Liver (tissue), 3 donors: ENCODE results near the gene MTHFD1L.

Experiments
- CTCF ChIP-seq: fragments of 150-350 bp; IDR thresholded peaks from 2 replicates; pipeline ENCODE4 v1.5.1; 2017; ENCODE audit warnings: improper control_type of control experiment, low read depth, low read length; ENCODE audit not compliant: missing input control
- EGR1 ChIP-seq, 2 donors: IDR thresholded peaks; 2 replicates each; pipeline ENCODE4 v1.6.1; 2016 to 2018; ENCODE audit warnings: antibody characterized with exemption in 2 of 2, low read depth in 2 of 2
- FOXA1 ChIP-seq: IDR thresholded peaks from 2 replicates; pipeline ENCODE4 v1.6.1; 2016; ENCODE audit warnings: antibody characterized with exemption
- GABPA ChIP-seq, 2 donors: IDR thresholded peaks in 1 of 2; conservative IDR thresholded peaks in 1 of 2; 2 replicates each; pipeline ENCODE4 v1.6.1; 2016; ENCODE audit warnings: antibody characterized with exemption in 2 of 2, mild to moderate bottlenecking in 1 of 2, moderate library complexity in 1 of 2
- HNF4A ChIP-seq, 2 donors: conservative IDR thresholded peaks; 2 replicates each; pipeline ENCODE4 v1.6.1; 2016; ENCODE audit warnings: antibody characterized with exemption in 2 of 2, mild to moderate bottlenecking in 2 of 2
- JUND ChIP-seq, 2 donors: IDR thresholded peaks; 2 replicates each; pipeline ENCODE4 v1.6.1; 2016; ENCODE audit warnings: antibody characterized with exemption in 2 of 2
- RAD21 ChIP-seq, 2 donors: IDR thresholded peaks; 2 replicates each; pipeline ENCODE4 v1.6.1; 2016; ENCODE audit warnings: antibody characterized with exemption in 2 of 2, mild to moderate bottlenecking in 2 of 2
- REST ChIP-seq: IDR thresholded peaks from 2 replicates; pipeline ENCODE4 v1.6.1; 2016; ENCODE audit warnings: antibody characterized with exemption, mild to moderate bottlenecking
- RXRA ChIP-seq, 2 donors: IDR thresholded peaks; 2 replicates each; pipeline ENCODE4 v1.6.1; 2017 to 2018; ENCODE audit warnings: antibody characterized with exemption in 2 of 2, mild to moderate bottlenecking in 1 of 2
- SP1 ChIP-seq: IDR thresholded peaks from 2 replicates; pipeline ENCODE4 v1.6.1; 2018; ENCODE audit warnings: antibody characterized with exemption, mild to moderate bottlenecking
- TAF1 ChIP-seq: conservative IDR thresholded peaks from 2 replicates; pipeline ENCODE4 v1.6.1; 2016; ENCODE audit warnings: antibody characterized with exemption, mild to moderate bottlenecking
- ZBTB33 ChIP-seq: IDR thresholded peaks from 2 replicates; pipeline ENCODE4 v1.6.1; 2016; ENCODE audit warnings: antibody characterized with exemption
- donor health status: healthy.
- donor health status: healthy.

- TF ChIP-seq RAD21 (IDR thresholded peaks at IDR 0.05) (no peak), CTCF (no peak), ZBTB33 (no peak), SP1 (no peak), TAF1 (no peak), REST (no peak), HNF4A (conservative IDR thresholded peaks at IDR 0.05) (no peak), JUND (IDR thresholded peaks at IDR 0.05) (no peak), FOXA1 (no peak), GABPA (IDR thresholded peaks at IDR 0.05 in 1 of 2, conservative IDR thresholded peaks at IDR 0.05 in 1 of 2) (no peak), EGR1 (IDR thresholded peaks at IDR 0.05; ENCODE audit: low read depth in 2 of 2) (no peak), RXRA (IDR thresholded peaks at IDR 0.05) (no peak)
These were observed 111.8 kb downstream of the MTHFD1L start for GRCh38 chr6:150977281-150977680.
